K562 (cell line): ENCODE results near the gene SLC25A42. TPM values are rescaled to one million over a fixed set of nuclear protein-coding genes. Genes with fewer than 3 reads are reported as not detected.
A peak's percentile ranks its signal among the peaks of the same experiment; 100 is the strongest.

Experiments used
- BRCA1 ChIP-seq, 2 experiments: fragments of 450-650 bp in 1 of 2; sonication (generic) in 1 of 2; formaldehyde crosslinking in 1 of 2; IDR thresholded peaks; 2 replicates each; pipeline versions ENCODE4 v1.5.0 to v1.6.1; 2017 to 2020; ENCODE audit warnings: mild to moderate bottlenecking in 1 of 2, missing genetic modification reagents in 1 of 2
- CBX2 ChIP-seq: fragments of 200-600 bp; sonication (generic); IDR thresholded peaks from one replicate; pipeline ENCODE4 v1.6.1; 2012; ENCODE audit warnings: mild to moderate bottlenecking, low read length, inconsistent platforms; ENCODE audit not compliant: insufficient read depth, poor library complexity, severe bottlenecking
- CBX3 ChIP-seq, 2 experiments: IDR thresholded peaks; 1 replicate in 1 of 2; 2 replicates in 1 of 2; pipeline ENCODE4 v1.6.1; 2012; ENCODE audit warnings: inconsistent platforms in 2 of 2, low read length in 2 of 2, borderline replicate concordance in 1 of 2, control low read depth in 1 of 2
- CEBPB ChIP-seq: fragments of 450-650 bp; IDR thresholded peaks from 2 replicates; pipeline ENCODE4 v1.6.1; 2016; ENCODE audit warnings: missing genetic modification characterization, missing compliant biosample characterization
- ETS2 ChIP-seq: IDR thresholded peaks from 2 replicates; pipeline ENCODE4 v1.6.1; 2016; ENCODE audit warnings: borderline replicate concordance, missing genetic modification characterization, mild to moderate bottlenecking, moderate library complexity, missing compliant biosample characterization; ENCODE audit not compliant: poor library complexity, severe bottlenecking
- GMEB1 ChIP-seq: fragments of 250-450 bp; sonication (Bioruptor Pico); IDR thresholded peaks from 2 replicates; pipeline ENCODE4 v1.4.0; 2020; ENCODE audit warnings: mild to moderate bottlenecking
- GTF2A2 ChIP-seq: IDR thresholded peaks from 2 replicates; pipeline ENCODE4 v1.6.1; 2016; ENCODE audit warnings: mild to moderate bottlenecking, missing genetic modification characterization, missing compliant biosample characterization
- GTF2E2 ChIP-seq: fragments of 200-800 bp; sonication (Bioruptor generic); IDR thresholded peaks from 2 replicates; pipeline ENCODE4 v1.6.1; 2016; ENCODE audit warnings: missing genetic modification characterization, missing compliant biosample characterization
- KLF10 ChIP-seq: fragments of 250-450 bp; sonication (Bioruptor Pico); IDR thresholded peaks from 2 replicates; pipeline ENCODE4 v1.6.1; 2021; ENCODE audit warnings: matching md5 sums
- MEIS2 ChIP-seq: fragments of 450-650 bp; IDR thresholded peaks from 2 replicates; pipeline ENCODE4 v1.6.1; 2014; ENCODE audit warnings: mild to moderate bottlenecking; ENCODE audit not compliant: partially characterized antibody
- MNT ChIP-seq, 2 experiments: fragments of 450-650 bp; conservative IDR thresholded peaks; 2 replicates each; pipeline ENCODE4 v1.6.1; 2017; ENCODE audit warnings: mild to moderate bottlenecking in 2 of 2, moderate library complexity in 2 of 2
- NFIX ChIP-seq: fragments of 250-450 bp; sonication (Bioruptor Pico); IDR thresholded peaks from 2 replicates; pipeline ENCODE4 v1.4.0; 2020; ENCODE audit warnings: low read depth, mild to moderate bottlenecking, moderate library complexity
- NFYB ChIP-seq: IDR thresholded peaks from 2 replicates; pipeline ENCODE4 v1.6.1; 2011; ENCODE audit warnings: mild to moderate bottlenecking, moderate library complexity; ENCODE audit not compliant: insufficient read length; ENCODE audit errors: extremely low read depth
- NR3C1 ChIP-seq: sonication (generic); formaldehyde crosslinking; IDR thresholded peaks from 2 replicates; pipeline ENCODE4 v1.8.1; 2022; ENCODE audit warnings: missing genetic modification reagents
- RAD51 ChIP-seq: fragments of 450-650 bp; IDR thresholded peaks from 2 replicates; pipeline ENCODE4 v1.7.1; 2016; ENCODE audit warnings: low read depth, mild to moderate bottlenecking, borderline replicate concordance
- RBM25 ChIP-seq: fragments of 200-400 bp; formaldehyde crosslinking; IDR thresholded peaks from 2 replicates; pipeline ENCODE4 v1.6.1; 2018; ENCODE audit warnings: low read length, low read depth, moderate library complexity; ENCODE audit not compliant: severe bottlenecking
- RFX1 ChIP-seq: fragments of 450-650 bp; IDR thresholded peaks from 2 replicates; pipeline ENCODE4 v1.6.1; 2016; ENCODE audit warnings: mild to moderate bottlenecking, moderate library complexity
- SAFB ChIP-seq: fragments of 200-400 bp; formaldehyde crosslinking; IDR thresholded peaks from 2 replicates; pipeline ENCODE4 v1.6.1; 2017; ENCODE audit warnings: low read depth, low read length, borderline replicate concordance
- USF1 ChIP-seq: sonication (generic); formaldehyde crosslinking; IDR thresholded peaks from 2 replicates; pipeline ENCODE4 v1.9.0; 2022; ENCODE audit warnings: mild to moderate bottlenecking, missing genetic modification reagents
- ZNF282 ChIP-seq: sonication (generic); formaldehyde crosslinking; IDR thresholded peaks from 2 replicates; pipeline ENCODE4 v1.8.1; 2023; ENCODE audit warnings: missing genetic modification reagents
- ZNF436 ChIP-seq: fragments of 250-450, 450-650 bp; sonication (Bioruptor Pico); formaldehyde crosslinking; IDR thresholded peaks from 2 replicates; pipeline ENCODE4 v1.7.0; 2020; ENCODE audit warnings: mild to moderate bottlenecking
- polyA plus RNA-seq, 8 experiments: library from polyadenylated mRNA; depleted of rRNA in 4 of 8; stranded (reverse) in 5 of 8; unstranded in 3 of 8; fragments of >200 nt; fragmentation: Nextera tagmentation in 2 of 8; fragmentation: Illumina TruSeq in 1 of 8; extraction: Ambion mirVana in 2 of 8; extraction: Trizol in 1 of 8; gene quantifications; 2 replicates each; pipeline versions ENCODE4 v1.2.1 to v1.2.3, GENCODE V29; 2011 to 2014; ENCODE audit warnings: inconsistent platforms in 1 of 8, missing spikeins in 1 of 8
- total RNA-seq, 7 experiments: library from RNA; depleted of rRNA in 6 of 7; stranded (reverse); fragments of >200 nt in 6 of 7; fragmentation: Illumina TruSeq in 2 of 7; extraction: Trizol in 2 of 7; gene quantifications; 2 replicates each; pipeline versions ENCODE4 v1.2.1 to v1.2.3, GENCODE V29; 2011 to 2021; ENCODE audit warnings: low replicate concordance in 1 of 7
- TF ChIP-seq, protein P1 (sequence below): sonication (generic); formaldehyde crosslinking; IDR thresholded peaks from 2 replicates; pipeline ENCODE4 v1.4.0; 2020; ENCODE audit warnings: mild to moderate bottlenecking, missing genetic modification reagents

Gene SLC25A42
- total and polyA plus RNA-seq, 9 of the 15 experiments (the other 6 are each of a cell fraction or from before 2014, with no cell fraction given), result 0.59 to 32.2 (median 14.1) TPM

DNA sequence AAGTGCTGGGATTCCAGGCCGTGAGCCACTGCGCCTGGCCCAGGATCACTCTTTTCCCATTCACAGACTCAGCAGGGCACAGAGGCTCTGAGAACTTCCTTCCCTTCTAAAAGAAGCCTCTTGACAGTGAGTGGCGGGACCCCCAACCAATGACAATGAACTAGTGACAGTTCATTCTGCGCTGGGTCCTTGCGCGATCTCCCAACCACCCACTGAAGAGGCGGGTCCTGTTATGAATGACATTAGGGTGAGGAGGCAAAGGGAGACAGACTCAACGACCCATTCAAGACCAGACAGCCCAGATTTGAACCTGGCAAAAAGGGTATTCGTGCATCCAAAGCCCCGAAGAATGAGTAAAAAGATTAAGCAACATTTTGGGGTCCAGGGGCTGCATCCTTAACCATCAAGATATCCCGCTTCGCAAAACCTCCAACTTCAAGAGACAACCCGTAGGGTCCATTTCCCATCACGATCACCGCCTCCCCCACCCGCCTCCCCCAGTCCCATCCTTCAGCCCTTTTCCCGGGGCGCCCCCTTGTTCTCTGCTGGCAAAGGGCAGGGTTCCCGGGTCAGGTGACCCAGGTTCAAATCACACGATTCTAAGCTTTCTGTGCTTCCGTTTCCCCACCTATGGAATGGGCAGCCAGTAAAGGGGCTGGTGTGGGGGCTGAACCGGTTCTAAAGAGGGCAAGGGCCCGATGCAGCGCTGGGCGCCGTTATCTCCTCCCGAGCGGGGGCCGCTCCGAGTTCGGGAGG, 31.2 kb upstream of the SLC25A42 start (continued):
- TF ChIP-seq, protein P1, sequence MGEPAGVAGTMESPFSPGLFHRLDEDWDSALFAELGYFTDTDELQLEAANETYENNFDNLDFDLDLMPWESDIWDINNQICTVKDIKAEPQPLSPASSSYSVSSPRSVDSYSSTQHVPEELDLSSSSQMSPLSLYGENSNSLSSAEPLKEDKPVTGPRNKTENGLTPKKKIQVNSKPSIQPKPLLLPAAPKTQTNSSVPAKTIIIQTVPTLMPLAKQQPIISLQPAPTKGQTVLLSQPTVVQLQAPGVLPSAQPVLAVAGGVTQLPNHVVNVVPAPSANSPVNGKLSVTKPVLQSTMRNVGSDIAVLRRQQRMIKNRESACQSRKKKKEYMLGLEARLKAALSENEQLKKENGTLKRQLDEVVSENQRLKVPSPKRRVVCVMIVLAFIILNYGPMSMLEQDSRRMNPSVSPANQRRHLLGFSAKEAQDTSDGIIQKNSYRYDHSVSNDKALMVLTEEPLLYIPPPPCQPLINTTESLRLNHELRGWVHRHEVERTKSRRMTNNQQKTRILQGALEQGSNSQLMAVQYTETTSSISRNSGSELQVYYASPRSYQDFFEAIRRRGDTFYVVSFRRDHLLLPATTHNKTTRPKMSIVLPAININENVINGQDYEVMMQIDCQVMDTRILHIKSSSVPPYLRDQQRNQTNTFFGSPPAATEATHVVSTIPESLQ (CRISPR knock-in tag), result no peak
- TF ChIP-seq SAFB (no peak), RBM25 (peak; percentile 56), RFX1 (no peak), RAD51 (peak; percentile 68), NR3C1 (CRISPR knock-in tag) (no peak), CEBPB (no peak), GMEB1 (CRISPR knock-in tag) (no peak), BRCA1 (IDR thresholded peaks at IDR 0.05) (no peak), BRCA1 (CRISPR knock-in tag; IDR thresholded peaks at IDR 0.05) (no peak), GTF2E2 (tag) (no peak), CBX2 (no peak), MEIS2 (peak; percentile 81), KLF10 (CRISPR knock-in tag) (no peak), ZNF436 (no peak), ETS2 (tag) (no peak), MNT (conservative IDR thresholded peaks at IDR 0.05) (peak in 1 of 2 experiments; percentile 54; a peak in 1 of 4 replicates), GTF2A2 (tag) (no peak), NFYB (peak; percentile 66), USF1 (CRISPR knock-in tag) (no peak), ZNF282 (CRISPR knock-in tag) (no peak), NFIX (no peak), CBX3 (IDR thresholded peaks at IDR 0.05; ENCODE audit: borderline replicate concordance in 1 of 2, low read length in 2 of 2) (no peak)
